PC-3 (cell line): Measurements from ENCODE around the gene DYNLT2B. TPM values are rescaled to one million over a fixed set of nuclear protein-coding genes. Genes with fewer than 3 reads are reported as not detected.
A peak's percentile ranks its signal among the peaks of the same experiment; 100 is the strongest.

Experiments
- ATAC-seq: fragments of 200-7000 bp; cut with Tn5 transposase; 2 replicates; pipeline ENCODE4 v1.9.1; 2020; ENCODE audit warnings: mild to moderate bottlenecking, moderate library complexity
- BruUV-seq: library from RNA; stranded (reverse); fragments of 400-500 nt; replicated peaks from 2 replicates; lab custom pipeline; 2021; lab: Mats Ljungman, UMichigan
- CTCF ChIA-PET: fragments of 300-600 bp; sonication (Branson Sonifier 250); formaldehyde crosslinking; loops from one replicate; lab custom pipeline; 2022; ENCODE audit warnings: antibody characterized with exemption; lab: Charles Lee
- POLR2A ChIA-PET: fragments of 300-600 bp; sonication (Branson Sonifier 250); formaldehyde crosslinking; loops from one replicate; lab custom pipeline; 2022; ENCODE audit warnings: antibody characterized with exemption; ENCODE audit not compliant: unreplicated experiment; lab: Charles Lee
- DNase-seq: peaks from one replicate; pipeline ENCODE4 v3.0.0-alpha.2; 2015
- H2AFZ ChIP-seq: fragments of 300-600 bp; sonication (generic); 2 replicates; pipeline ENCODE4 v1.6.0; 2016; ENCODE audit warnings: antibody characterized with exemption, low read length
- H3F3A ChIP-seq: fragments of 300-600 bp; sonication (generic); one replicate; pipeline ENCODE4 v1.6.0; 2017; ENCODE audit warnings: antibody characterized with exemption, low read length, control low read depth, mild to moderate bottlenecking; ENCODE audit not compliant: unreplicated experiment
- H3K27ac ChIP-seq: fragments of 300-600 bp; sonication (generic); 2 replicates; pipeline ENCODE4 v1.5.1; 2016; ENCODE audit warnings: mild to moderate bottlenecking, low read length
- H3K27me3 ChIP-seq: fragments of 300-600 bp; sonication (generic); 2 replicates; pipeline ENCODE4 v1.6.1; 2016; ENCODE audit warnings: low read length, mixed read lengths
- H3K36me3 ChIP-seq: fragments of 300-600 bp; sonication (generic); 2 replicates; pipeline ENCODE4 v1.6.1; 2016; ENCODE audit warnings: low read depth, mixed run types, low read length, mixed read lengths
- H3K4me1 ChIP-seq: fragments of 300-600 bp; sonication (generic); 2 replicates; pipeline ENCODE4 v1.5.1; 2016; ENCODE audit warnings: low read length; ENCODE audit not compliant: insufficient read depth
- H3K4me2 ChIP-seq: fragments of 300-600 bp; sonication (generic); 2 replicates; pipeline ENCODE4 v1.6.0; 2016; ENCODE audit warnings: low read length
- H3K4me3 ChIP-seq: fragments of 300-600 bp; sonication (generic); 2 replicates; pipeline ENCODE4 v1.5.1; 2016; ENCODE audit warnings: mild to moderate bottlenecking, low read length, mixed read lengths
- H3K79me2 ChIP-seq: fragments of 300-600 bp; sonication (generic); 2 replicates; pipeline ENCODE4 v1.6.1; 2017; ENCODE audit warnings: low read length, mixed read lengths
- H3K9ac ChIP-seq: fragments of 300-600 bp; sonication (generic); 2 replicates; pipeline ENCODE4 v1.6.0; 2016; ENCODE audit warnings: mild to moderate bottlenecking, low read length
- H3K9me2 ChIP-seq: fragments of 300-600 bp; sonication (generic); replicated peaks from 2 replicates; pipeline ENCODE4 v1.6.1; 2016; ENCODE audit warnings: mixed run types, low read length, mixed read lengths
- H3K9me3 ChIP-seq: fragments of 300-600 bp; sonication (generic); 2 replicates; pipeline ENCODE4 v1.6.1; 2016; ENCODE audit warnings: low read length, mixed read lengths
- H4K20me1 ChIP-seq: fragments of 300-600 bp; sonication (generic); 2 replicates; pipeline ENCODE4 v1.6.1; 2016; ENCODE audit warnings: low read length, mixed read lengths
- CTCF ChIP-seq: fragments of 300-600 bp; sonication (generic); conservative IDR thresholded peaks from 2 replicates; pipeline ENCODE4 v1.5.1; 2017; ENCODE audit warnings: antibody characterized with exemption, low read depth, mild to moderate bottlenecking, low read length
- EZH2 ChIP-seq: fragments of 300-600 bp; sonication (generic); IDR thresholded peaks from one replicate; pipeline ENCODE4 v1.6.1; 2017; ENCODE audit warnings: antibody characterized with exemption, mild to moderate bottlenecking, low read length; ENCODE audit not compliant: unreplicated experiment
- EZH2phosphoT487 ChIP-seq: fragments of 300-600 bp; sonication (generic); IDR thresholded peaks from 2 replicates; pipeline ENCODE4 v1.6.1; 2018; ENCODE audit warnings: mild to moderate bottlenecking, antibody characterized with exemption, low read length, borderline replicate concordance
- intact Hi-C: fragments of 100-400 bp; cut with micrococcal nuclease; formaldehyde crosslinking; loops from 2 replicates; pipeline ENCODE4 v1.9.0; 2023
- total RNA-seq: library from RNA; depleted of rRNA; stranded (reverse); fragments of >200 nt; gene quantifications from 2 replicates; pipeline ENCODE4 v1.2.3, GENCODE V29; 2014

DYNLT2B gene
- total RNA-seq, 1 experiment from 2014 or later: 19.8 TPM

DNA sequence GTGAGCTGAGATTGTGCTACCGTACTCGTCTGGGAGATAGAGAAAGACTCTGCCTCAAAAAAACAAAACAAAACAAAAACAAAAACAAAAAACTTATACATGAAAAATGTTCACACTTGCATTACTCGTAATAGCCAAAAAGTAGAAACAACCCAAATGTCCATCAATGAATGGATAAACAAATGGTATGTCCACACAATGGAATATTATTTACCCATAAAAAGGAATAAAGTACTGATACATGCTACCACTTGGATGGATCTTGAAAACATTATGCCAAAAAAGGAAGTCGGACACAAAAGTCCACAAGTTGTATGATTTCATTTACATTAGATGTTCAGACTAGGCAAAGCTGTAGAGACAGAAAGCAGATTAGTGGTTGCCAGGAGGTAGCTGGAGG, 57.3 kb downstream of the DYNLT2B start:
- H3K9me3 ChIP-seq: no peaks in the 10 kb centered on the region
- no peak overlapping the region for H3K4me2 ChIP-seq
- no peaks in the 10 kb centered on the region for H3K9me2 ChIP-seq
- H3K27me3 ChIP-seq: no peaks in the 10 kb centered on the region
- no peaks in the 10 kb centered on the region for H3K4me1 ChIP-seq
- CTCF ChIA-PET: no interaction called here
- BruUV-seq: no TSS peak
- peaks cover 17% of the 10 kb centered on the region; the same call in 1 of the 2 replicates for H3K36me3 ChIP-seq
- ATAC-seq: no peak
- peaks cover 3% of the 10 kb centered on the region; the same call in 1 of the 2 replicates for H3K79me2 ChIP-seq
- no peak overlapping the region for H3K4me3 ChIP-seq
- H3F3A ChIP-seq: no peaks in the 10 kb centered on the region
- H2AFZ ChIP-seq: no peak overlapping the region
- H3K27ac ChIP-seq: no peak overlapping the region
- H4K20me1 ChIP-seq: no peaks in the 10 kb centered on the region
- intact Hi-C loops: no loop called here
- H3K9ac ChIP-seq: no peak overlapping the region
- no peak for DNase-seq
- POLR2A ChIA-PET: no interaction called here
- no peak for TF ChIP-seq EZH2phosphoT487
- no peak for TF ChIP-seq EZH2
- TF ChIP-seq CTCF: no peak

GRCh38 chr3:196255776-196256175, 62.3 kb downstream of the DYNLT2B start:
- CTCF ChIA-PET: no interaction called here
- Histone ChIP-seq H3K9me2 (no peaks in the 10 kb centered on the region), H3K27me3 (no peaks in the 10 kb centered on the region), H3K4me3 (no peak overlapping the region), H3K27ac (no peak overlapping the region), H4K20me1 (no peaks in the 10 kb centered on the region), H2AFZ (no peak overlapping the region), H3K79me2 (no peaks in the 10 kb centered on the region), H3F3A (no peaks in the 10 kb centered on the region), H3K9me3 (no peaks in the 10 kb centered on the region), H3K4me2 (no peak overlapping the region), H3K9ac (no peak overlapping the region), H3K4me1 (no peaks in the 10 kb centered on the region), H3K36me3 (peaks cover 26% of the 10 kb centered on the region; the same call in 1 of the 2 replicates)
- BruUV-seq: no TSS peak
- POLR2A ChIA-PET: no interaction called here
- ATAC-seq (no peak), DNase-seq (no peak)
- intact Hi-C loops: loop anchor here (10.0 kb wide), 2 partner anchors 179 to 429 kb away; partner anchors contain the start of gene UBXN7
- TF ChIP-seq CTCF (no peak), EZH2phosphoT487 (no peak), EZH2 (no peak)

GRCh38 chr3:196254376-196255283, 63.4 kb downstream of the DYNLT2B start:
- no peak overlapping the region for H2AFZ ChIP-seq
- POLR2A ChIA-PET: no interaction called here
- ATAC-seq: no peak

More at GRCh38 chr3:196254376-196255283, 63.4 kb downstream of the DYNLT2B start:
- Histone ChIP-seq H3K4me2 (no peak overlapping the region), H3K9ac (no peak overlapping the region), H3K79me2 (no peaks in the 10 kb centered on the region), H3K4me3 (no peak overlapping the region), H3K27ac (no peak overlapping the region), H3K36me3 (peaks cover 24% of the 10 kb centered on the region; the same call in 1 of the 2 replicates), H4K20me1 (no peaks in the 10 kb centered on the region), H3K27me3 (no peaks in the 10 kb centered on the region), H3K4me1 (no peaks in the 10 kb centered on the region), H3K9me2 (no peaks in the 10 kb centered on the region), H3F3A (no peaks in the 10 kb centered on the region), H3K9me3 (no peaks in the 10 kb centered on the region)
- DNase-seq: no peak
- no peak for TF ChIP-seq EZH2
- TF ChIP-seq CTCF: no peak
- TF ChIP-seq EZH2phosphoT487: no peak
- intact Hi-C loops: loop anchor here (10.0 kb wide), 2 partner anchors 180 to 430 kb away; partner anchors contain the start of gene UBXN7
- BruUV-seq: TSS peak; percentile 12
- CTCF ChIA-PET: no interaction called here
